Stomach (tissue), 4 donors: Measurements from ENCODE around the gene ICAM5.

Experiments used
- CTCF ChIP-seq, 7 experiments: fragments of 450-650 bp in 4 of 7; fragments of 200-600 bp in 3 of 7; sonication (generic) in 3 of 7; IDR thresholded peaks; one replicate each; pipeline ENCODE4 v1.5.1; 2016 to 2019; ENCODE audit warnings: antibody characterized with exemption in 7 of 7, control low read depth in 2 of 7, mild to moderate bottlenecking in 1 of 7
- POLR2A ChIP-seq, 4 donors: fragments of 450-650 bp; IDR thresholded peaks; one replicate each; pipeline ENCODE4 v1.6.1; 2016; ENCODE audit warnings: antibody characterized with exemption in 4 of 4, control low read depth in 2 of 4, mild to moderate bottlenecking in 1 of 4, moderate library complexity in 1 of 4
- POLR2AphosphoS5 ChIP-seq, 3 donors: sonication (generic); formaldehyde crosslinking; IDR thresholded peaks; one replicate each; pipeline ENCODE4 v1.6.1; 2016; ENCODE audit warnings: antibody characterized with exemption in 3 of 3

- TF ChIP-seq POLR2A (IDR thresholded peaks at IDR 0.05) (no peak), CTCF (IDR thresholded peaks at IDR 0.05) (no peak), POLR2AphosphoS5 (IDR thresholded peaks at IDR 0.05) (no peak)
Observed at GRCh38 chr19:10246511-10246910, 43.2 kb upstream of the ICAM5 start.
